PFSK-1 (cell line): Measurements from ENCODE around the gene MELK.

Experiments used
- FOXP2 ChIP-seq: optimal IDR thresholded peaks from 2 replicates; pipeline ENCODE3; 2011; ENCODE audit warnings: borderline replicate concordance, control low read depth, inconsistent platforms; ENCODE audit not compliant: insufficient read depth; ENCODE audit errors: extremely low read length, extremely low read depth
- POLR2AphosphoS5 ChIP-seq: IDR thresholded peaks from 2 replicates; pipeline ENCODE4 v1.6.1; 2012; ENCODE audit warnings: low read depth, mild to moderate bottlenecking, control low read depth, low read length, moderate library complexity
- REST ChIP-seq, 2 experiments: IDR thresholded peaks; 2 replicates each; pipeline versions ENCODE4 v1.6.1 to v1.8.0; 2011 to 2012; ENCODE audit warnings: low read depth in 2 of 2, low read length in 2 of 2, control low read depth in 1 of 2, inconsistent platforms in 1 of 2, mild to moderate bottlenecking in 1 of 2, moderate library complexity in 1 of 2; ENCODE audit not compliant: insufficient read depth in 1 of 2
- SIN3A ChIP-seq: IDR thresholded peaks from 2 replicates; pipeline ENCODE4 v1.6.1; 2012; ENCODE audit warnings: mild to moderate bottlenecking, low read length, moderate library complexity, borderline replicate concordance; ENCODE audit not compliant: insufficient read depth
- TAF1 ChIP-seq: IDR thresholded peaks from 2 replicates; pipeline ENCODE4 v1.6.1; 2012; ENCODE audit warnings: low read length, control low read depth, borderline replicate concordance; ENCODE audit not compliant: insufficient read depth

Gene MELK

DNA sequence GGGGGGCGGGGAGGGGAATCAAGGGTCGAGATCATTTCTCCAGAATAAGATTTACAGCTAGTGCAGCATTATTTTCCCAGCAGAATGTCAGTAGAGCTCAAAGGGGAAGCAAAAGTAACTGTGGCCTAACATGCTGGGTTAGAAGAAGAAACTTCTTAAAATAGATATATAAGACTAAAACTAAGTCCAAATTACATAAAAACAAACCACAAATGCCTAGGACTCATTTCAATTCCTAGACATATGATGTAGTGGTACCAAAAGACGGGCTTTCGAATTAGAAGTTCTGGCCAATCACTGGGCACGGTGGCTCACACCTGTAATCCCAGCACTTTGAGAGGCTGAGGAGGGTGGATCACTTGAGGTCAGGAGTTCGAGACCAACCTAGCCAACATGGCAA, 20.8 kb upstream of the MELK start:
- TF ChIP-seq FOXP2 (no peak), POLR2AphosphoS5 (no peak), REST (IDR thresholded peaks at IDR 0.05; ENCODE audit: insufficient read depth in 1 of 2, low read depth in 2 of 2, low read length in 2 of 2) (no peak), TAF1 (no peak), SIN3A (no peak)

GRCh38 chr9:36559036-36559695, 13.5 kb upstream of the MELK start:
- TF ChIP-seq SIN3A (no peak), FOXP2 (no peak), POLR2AphosphoS5 (no peak), REST (IDR thresholded peaks at IDR 0.05; ENCODE audit: insufficient read depth in 1 of 2, low read depth in 2 of 2, low read length in 2 of 2) (no peak), TAF1 (no peak)

GRCh38 chr9:36560771-36561170, 11.9 kb upstream of the MELK start:
- no peak for TF ChIP-seq REST (IDR thresholded peaks at IDR 0.05; ENCODE audit: insufficient read depth in 1 of 2, low read depth in 2 of 2, low read length in 2 of 2)
- no peak for TF ChIP-seq FOXP2
- TF ChIP-seq TAF1: no peak
- no peak for TF ChIP-seq POLR2AphosphoS5
- no peak for TF ChIP-seq SIN3A

GRCh38 chr9:36566813-36567221, 5.9 kb upstream of the MELK start:
- TF ChIP-seq POLR2AphosphoS5: no peak
- TF ChIP-seq REST (IDR thresholded peaks at IDR 0.05; ENCODE audit: insufficient read depth in 1 of 2, low read depth in 2 of 2, low read length in 2 of 2): no peak
- TF ChIP-seq TAF1: no peak
- TF ChIP-seq SIN3A: no peak
- no peak for TF ChIP-seq FOXP2
